Measurements from ENCODE around the gene DYNLL1. TPM values are rescaled to one million over a fixed set of nuclear protein-coding genes. Genes with fewer than 3 reads are reported as not detected.
"Not testable (repeated sequence)": the region's sequence is repeated elsewhere in the genome, so short reads cannot be mapped to it uniquely, and the experiment has no call there.

DYNLL1 gene
- total and polyA plus RNA-seq, 2 donors (not counting 3 experiments of a cell fraction or from before 2014, with no cell fraction given), result 469 to 600 TPM

DNA sequence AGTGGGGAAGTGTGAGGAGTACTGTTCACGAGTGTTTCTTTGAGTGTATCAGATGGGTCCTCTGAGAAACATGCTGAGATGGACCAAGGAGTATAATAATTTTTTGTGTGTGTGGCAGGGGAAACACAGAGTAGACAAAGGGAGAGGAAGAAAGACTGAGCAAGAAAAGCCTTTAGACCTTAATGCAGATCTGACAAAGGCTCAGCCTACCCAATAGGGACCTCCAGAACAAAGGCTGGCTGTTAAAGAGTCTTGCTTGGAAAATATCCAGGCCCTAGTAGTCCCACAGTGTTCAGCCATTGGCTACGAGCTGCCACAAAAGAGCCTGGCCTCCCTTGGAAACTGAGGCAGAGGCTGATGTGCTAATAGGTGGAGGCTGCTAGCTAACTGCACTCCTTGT lies 19.6 kb downstream of the DYNLL1 start:
- Histone ChIP-seq H3K9ac (replicated peaks; ENCODE audit: extremely low read depth, insufficient read depth, low read length) (no peak overlapping the region), H3K27ac (ENCODE audit: insufficient read depth, low read depth, low read length) (no peak overlapping the region), H3K9me3 (replicated peaks; ENCODE audit: control insufficient read depth, insufficient read depth, low read length) (no peaks in the 10 kb centered on the region), H4K20me1 (replicated peaks; ENCODE audit: control insufficient read depth, extremely low read depth, insufficient read depth, low read length) (no peaks in the 10 kb centered on the region), H2AFZ (ENCODE audit: low read depth, low read length) (no peak overlapping the region), H3K36me3 (ENCODE audit: control insufficient read depth in 2 of 2, extremely low read depth in 1 of 2, insufficient read depth in 2 of 2, low read length in 2 of 2) (peaks cover 2 to 4% of the 10 kb centered on the region in 2 experiments), H3K4me1 (ENCODE audit: control insufficient read depth, extremely low read depth, insufficient read depth, low read length) (no peaks in the 10 kb centered on the region), H3K9me1 (replicated peaks; ENCODE audit: control insufficient read depth, extremely low read depth, insufficient read depth, low read length) (no peaks in the 10 kb centered on the region), H3K79me2 (ENCODE audit: control insufficient read depth, insufficient read depth, low read length) (no peaks in the 10 kb centered on the region), H3K4me3 (replicated peaks in 1 of 3; ENCODE audit: insufficient read depth in 1 of 3, low read depth in 1 of 3, low read length in 3 of 3) (no peak overlapping the region), H3K27me3 (ENCODE audit: control insufficient read depth in 2 of 2, insufficient read depth in 2 of 2, low read length in 2 of 2) (no peaks in the 10 kb centered on the region), H3K4me2 (ENCODE audit: insufficient read depth, low read length) (no peak overlapping the region)
- intact Hi-C loops (cut with micrococcal nuclease) (no loop called here), dilution Hi-C loops (cut with MboI; ENCODE audit: extremely low pct_ligation_motif_present, low sequenced_read_pairs) (no loop called here)
- no TSS peak for BruUV-seq (replicated peaks)
- no peak for DNase-seq (ENCODE audit: low read depth, low spot score)
- TF ChIP-seq, protein P1, sequence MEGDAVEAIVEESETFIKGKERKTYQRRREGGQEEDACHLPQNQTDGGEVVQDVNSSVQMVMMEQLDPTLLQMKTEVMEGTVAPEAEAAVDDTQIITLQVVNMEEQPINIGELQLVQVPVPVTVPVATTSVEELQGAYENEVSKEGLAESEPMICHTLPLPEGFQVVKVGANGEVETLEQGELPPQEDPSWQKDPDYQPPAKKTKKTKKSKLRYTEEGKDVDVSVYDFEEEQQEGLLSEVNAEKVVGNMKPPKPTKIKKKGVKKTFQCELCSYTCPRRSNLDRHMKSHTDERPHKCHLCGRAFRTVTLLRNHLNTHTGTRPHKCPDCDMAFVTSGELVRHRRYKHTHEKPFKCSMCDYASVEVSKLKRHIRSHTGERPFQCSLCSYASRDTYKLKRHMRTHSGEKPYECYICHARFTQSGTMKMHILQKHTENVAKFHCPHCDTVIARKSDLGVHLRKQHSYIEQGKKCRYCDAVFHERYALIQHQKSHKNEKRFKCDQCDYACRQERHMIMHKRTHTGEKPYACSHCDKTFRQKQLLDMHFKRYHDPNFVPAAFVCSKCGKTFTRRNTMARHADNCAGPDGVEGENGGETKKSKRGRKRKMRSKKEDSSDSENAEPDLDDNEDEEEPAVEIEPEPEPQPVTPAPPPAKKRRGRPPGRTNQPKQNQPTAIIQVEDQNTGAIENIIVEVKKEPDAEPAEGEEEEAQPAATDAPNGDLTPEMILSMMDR (IDR thresholded peaks at IDR 0.05; ENCODE audit: extremely low read depth in 1 of 2, insufficient read depth in 1 of 2, low read depth in 1 of 2, low read length in 2 of 2), result no peak
- no peak for TF ChIP-seq POLR2AphosphoS5 (IDR thresholded peaks at IDR 0.05; ENCODE audit: insufficient read depth, low read depth, low read length)
- no peak for TF ChIP-seq FOS (IDR thresholded peaks at IDR 0.05; ENCODE audit: borderline replicate concordance, insufficient read depth, low read length)
- no peak for TF ChIP-seq GATA2 (IDR thresholded peaks at IDR 0.05; ENCODE audit: insufficient read depth, insufficient read length, low read depth, low read length)
- TF ChIP-seq POLR2A (IDR thresholded peaks at IDR 0.05; ENCODE audit: low read depth, low read length), result no peak
- no peak for TF ChIP-seq JUN (IDR thresholded peaks at IDR 0.05; ENCODE audit: borderline replicate concordance, insufficient read depth, insufficient read length, low read depth)
- TF ChIP-seq, protein P2, sequence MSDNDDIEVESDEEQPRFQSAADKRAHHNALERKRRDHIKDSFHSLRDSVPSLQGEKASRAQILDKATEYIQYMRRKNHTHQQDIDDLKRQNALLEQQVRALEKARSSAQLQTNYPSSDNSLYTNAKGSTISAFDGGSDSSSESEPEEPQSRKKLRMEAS (IDR thresholded peaks at IDR 0.05; ENCODE audit: insufficient read depth, insufficient read length), result no peak
- no peak for TF ChIP-seq MYC (IDR thresholded peaks at IDR 0.05; ENCODE audit: low read depth, low read length)
- TF ChIP-seq EZH2 (IDR thresholded peaks at IDR 0.05; ENCODE audit: borderline replicate concordance, low read depth, low read length, severe bottlenecking), result no peak
- no peak for FAIRE-seq
- POLR2A ChIA-PET, result no interaction called here
- CTCF ChIA-PET, result no interaction called here

DNA sequence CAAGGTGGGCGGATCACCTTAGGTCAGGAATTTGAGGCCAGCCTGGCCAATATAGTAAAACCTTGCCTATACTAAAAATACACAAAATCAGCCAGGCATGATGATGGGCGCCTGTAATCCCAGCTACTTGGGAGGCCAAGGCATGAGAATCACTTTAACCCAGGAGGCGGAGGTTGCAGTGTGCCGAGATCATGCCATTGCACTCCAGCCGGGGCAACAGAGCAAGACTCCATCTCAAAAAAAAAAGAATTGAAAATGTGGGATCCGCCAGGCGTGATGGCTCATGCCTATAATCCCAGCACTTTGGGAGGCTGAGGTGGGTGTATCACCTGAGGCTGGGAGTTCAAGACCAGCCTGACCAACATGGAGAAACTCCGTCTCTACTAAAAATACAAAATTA lies 23.4 kb downstream of the DYNLL1 start:
- H3K9ac ChIP-seq (replicated peaks; ENCODE audit: extremely low read depth, insufficient read depth, low read length); H3K27ac ChIP-seq (ENCODE audit: insufficient read depth, low read depth, low read length); H4K20me1 ChIP-seq (replicated peaks; ENCODE audit: control insufficient read depth, extremely low read depth, insufficient read depth, low read length); H3K9me1 ChIP-seq (replicated peaks; ENCODE audit: control insufficient read depth, extremely low read depth, insufficient read depth, low read length); H3K4me2 ChIP-seq (ENCODE audit: insufficient read depth, low read length); H3K9me3 ChIP-seq (replicated peaks; ENCODE audit: control insufficient read depth, insufficient read depth, low read length); POLR2A ChIA-PET; intact Hi-C loops (cut with micrococcal nuclease); H3K27me3 ChIP-seq (ENCODE audit: control insufficient read depth in 2 of 2, insufficient read depth in 2 of 2, low read length in 2 of 2); H2AFZ ChIP-seq (ENCODE audit: low read depth, low read length); dilution Hi-C loops (cut with MboI; ENCODE audit: extremely low pct_ligation_motif_present, low sequenced_read_pairs); H3K36me3 ChIP-seq (ENCODE audit: control insufficient read depth in 2 of 2, extremely low read depth in 1 of 2, insufficient read depth in 2 of 2, low read length in 2 of 2); H3K79me2 ChIP-seq (ENCODE audit: control insufficient read depth, insufficient read depth, low read length); FAIRE-seq; BruUV-seq (replicated peaks); DNase-seq (ENCODE audit: low read depth, low spot score); H3K4me3 ChIP-seq (replicated peaks in 1 of 3; ENCODE audit: insufficient read depth in 1 of 3, low read depth in 1 of 3, low read length in 3 of 3); H3K4me1 ChIP-seq (ENCODE audit: control insufficient read depth, extremely low read depth, insufficient read depth, low read length): not testable (repeated sequence)
- CTCF ChIA-PET, result interaction anchor here (0.7 kb wide), 1 partner anchor 10 kb away, joined by 3 read pairs; no protein-coding TSS in a partner anchor
